HEK293T (cell line): ENCODE results near the gene TSKS.

ENCODE experiments used
- BHLHE40 ChIP-seq: fragments of 450-650 bp; IDR thresholded peaks from 2 replicates; pipeline ENCODE4 v1.6.1; 2016; ENCODE audit warnings: mild to moderate bottlenecking, moderate library complexity, borderline replicate concordance
- CTBP1 ChIP-seq: fragments of 450-650 bp; IDR thresholded peaks from 2 replicates; pipeline ENCODE4 v1.6.1; 2016; ENCODE audit warnings: borderline replicate concordance
- ELF4 ChIP-seq: fragments of 450-650 bp; IDR thresholded peaks from 2 replicates; pipeline ENCODE4 v1.6.1; 2017; ENCODE audit warnings: antibody characterized with exemption
- FOXA1 ChIP-seq: fragments of 450-650 bp; IDR thresholded peaks from 2 replicates; pipeline ENCODE4 v1.6.1; 2016; ENCODE audit warnings: mild to moderate bottlenecking
- HDGF ChIP-seq: fragments of 450-650 bp; IDR thresholded peaks from 2 replicates; pipeline ENCODE4 v1.6.1; 2017; ENCODE audit warnings: antibody characterized with exemption, borderline replicate concordance
- LEF1 ChIP-seq: fragments of 450-650 bp; IDR thresholded peaks from 2 replicates; pipeline ENCODE4 v1.6.1; 2017; ENCODE audit warnings: mild to moderate bottlenecking, borderline replicate concordance
- PKNOX1 ChIP-seq: fragments of 450-650 bp; IDR thresholded peaks from 2 replicates; pipeline ENCODE4 v1.6.1; 2016
- SP1 ChIP-seq: fragments of 450-650 bp; IDR thresholded peaks from 2 replicates; pipeline ENCODE4 v1.6.1; 2017
- SUZ12 ChIP-seq: fragments of 450-650 bp; IDR thresholded peaks from 2 replicates; pipeline ENCODE4 v1.6.1; 2016; ENCODE audit warnings: mild to moderate bottlenecking
- TARDBP ChIP-seq: fragments of 450-650 bp; IDR thresholded peaks from 2 replicates; pipeline ENCODE4 v1.6.1; 2016

- TF ChIP-seq BHLHE40 (no peak), CTBP1 (no peak), LEF1 (no peak), ELF4 (no peak), HDGF (no peak), SUZ12 (no peak), TARDBP (no peak), PKNOX1 (no peak), FOXA1 (no peak), SP1 (no peak)
Measured at GRCh38 chr19:49749055-49749716, 13.9 kb downstream of the TSKS start.
